ENCODE measurements around the gene ZRSR2.
A peak's percentile ranks its signal among the peaks of the same experiment; 100 is the strongest.

ZRSR2 gene

GRCh38 chrX:15854080-15854655, 63.9 kb downstream of the ZRSR2 start:
- Histone ChIP-seq H3K4me3 (ENCODE audit: low read depth, low read length) (peak overlapping the region; percentile 92), H3K9me3 (ENCODE audit: control insufficient read depth, insufficient read depth, low read length) (no peaks in the 10 kb centered on the region), H3K27me3 (ENCODE audit: control insufficient read depth, insufficient read depth, low read length) (no peaks in the 10 kb centered on the region), H3K9ac (ENCODE audit: low read depth, low read length) (peak overlapping the region; percentile 81), H3K27ac (ENCODE audit: low read depth, low read length) (peak overlapping the region; percentile 68), H3K4me1 (ENCODE audit: control insufficient read depth, insufficient read depth, low read length) (peaks cover 37% of the 10 kb centered on the region), H3K36me3 (ENCODE audit: control insufficient read depth, insufficient read depth, low read length) (peaks cover 44% of the 10 kb centered on the region)

GRCh38 chrX:15854712-15855567, 64.7 kb downstream of the ZRSR2 start, which contains the start of gene AP1S2:
Gene AP1S2 (minus strand): TSS chrX:15854813. CDS start chrX:15852524, 2,289 bp downstream.
- Histone ChIP-seq H3K4me1 (ENCODE audit: control insufficient read depth, insufficient read depth, low read length) (peaks cover 29% of the 10 kb centered on the region), H3K27me3 (ENCODE audit: control insufficient read depth, insufficient read depth, low read length) (no peaks in the 10 kb centered on the region), H3K4me3 (ENCODE audit: low read depth, low read length) (peak within 1 kb of the TSS; percentile 92), H3K36me3 (ENCODE audit: control insufficient read depth, insufficient read depth, low read length) (peaks cover 36% of the 10 kb centered on the region), H3K9ac (ENCODE audit: low read depth, low read length) (peak within 1 kb of the TSS; percentile 81), H3K9me3 (ENCODE audit: control insufficient read depth, insufficient read depth, low read length) (no peaks in the 10 kb centered on the region), H3K27ac (ENCODE audit: low read depth, low read length) (peak within 1 kb of the TSS; percentile 92)

DNA sequence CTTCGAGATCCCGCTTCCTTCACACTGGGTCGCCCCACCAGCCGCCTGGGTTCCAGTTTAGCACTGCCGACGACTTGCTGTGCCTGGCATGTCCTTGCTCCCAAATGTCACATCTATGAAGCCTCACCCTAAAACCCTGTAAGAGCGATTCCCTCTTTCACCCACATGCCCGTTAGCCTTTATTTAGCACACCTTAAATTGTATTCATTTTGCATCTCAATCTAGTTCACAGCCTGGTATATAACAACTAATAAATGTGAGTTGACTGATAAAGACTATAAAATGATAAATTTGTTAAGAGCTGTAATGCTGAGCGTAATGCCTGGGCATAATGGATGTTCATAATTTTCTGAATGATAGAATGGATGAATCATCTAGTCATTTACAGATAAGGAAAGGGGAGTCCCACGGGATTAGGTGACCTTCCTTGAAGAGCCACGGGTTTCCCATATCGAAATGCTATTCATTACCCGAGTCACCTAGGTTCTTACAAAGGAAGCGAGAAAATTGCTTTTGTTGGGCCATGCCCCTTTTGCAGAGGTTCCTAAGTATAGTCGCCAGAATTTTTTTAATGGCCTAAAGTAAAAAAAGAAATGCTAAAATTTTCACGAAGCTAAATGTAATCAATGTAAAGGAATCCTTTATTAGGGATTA, 65.4 kb downstream of the ZRSR2 start:
- H3K4me3 ChIP-seq (ENCODE audit: low read depth, low read length) = peak overlapping the region; percentile 92
- H3K9me3 ChIP-seq (ENCODE audit: control insufficient read depth, insufficient read depth, low read length) = no peaks in the 10 kb centered on the region
- peak overlapping the region; percentile 92 for H3K27ac ChIP-seq (ENCODE audit: low read depth, low read length)
- H3K4me1 ChIP-seq (ENCODE audit: control insufficient read depth, insufficient read depth, low read length) = peaks cover 24% of the 10 kb centered on the region
- no peaks in the 10 kb centered on the region for H3K27me3 ChIP-seq (ENCODE audit: control insufficient read depth, insufficient read depth, low read length)
- H3K36me3 ChIP-seq (ENCODE audit: control insufficient read depth, insufficient read depth, low read length) = peaks cover 29% of the 10 kb centered on the region
- H3K9ac ChIP-seq (ENCODE audit: low read depth, low read length) = peak overlapping the region; percentile 3

DNA sequence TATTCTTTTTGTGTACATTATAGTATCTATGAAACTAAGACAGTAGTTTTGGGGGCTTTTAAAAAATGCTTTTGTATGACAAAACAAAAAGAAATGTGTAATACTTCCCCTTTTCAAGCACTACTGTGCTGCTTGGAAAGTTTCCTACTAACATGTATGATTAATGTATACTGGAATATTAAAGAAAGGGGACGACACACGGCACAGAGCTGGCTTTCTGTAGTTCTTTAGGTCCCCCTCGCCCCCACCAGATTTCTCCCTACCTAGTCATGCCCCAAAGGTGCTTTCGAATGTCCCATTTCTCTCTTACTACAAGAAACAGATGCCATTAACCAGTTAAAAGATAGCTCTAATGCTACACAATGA, 65.9 kb downstream of the ZRSR2 start:
- H3K27me3 ChIP-seq (ENCODE audit: control insufficient read depth, insufficient read depth, low read length) = no peaks in the 10 kb centered on the region
- no peaks in the 10 kb centered on the region for H3K9me3 ChIP-seq (ENCODE audit: control insufficient read depth, insufficient read depth, low read length)
- H3K4me3 ChIP-seq (ENCODE audit: low read depth, low read length) = peak overlapping the region; percentile 92
- peak overlapping the region; percentile 92 for H3K27ac ChIP-seq (ENCODE audit: low read depth, low read length)
- H3K9ac ChIP-seq (ENCODE audit: low read depth, low read length) = no peak overlapping the region; the same call in 1 of the 2 replicates
- peaks cover 24% of the 10 kb centered on the region for H3K36me3 ChIP-seq (ENCODE audit: control insufficient read depth, insufficient read depth, low read length)
- H3K4me1 ChIP-seq (ENCODE audit: control insufficient read depth, insufficient read depth, low read length) = peaks cover 19% of the 10 kb centered on the region

DNA sequence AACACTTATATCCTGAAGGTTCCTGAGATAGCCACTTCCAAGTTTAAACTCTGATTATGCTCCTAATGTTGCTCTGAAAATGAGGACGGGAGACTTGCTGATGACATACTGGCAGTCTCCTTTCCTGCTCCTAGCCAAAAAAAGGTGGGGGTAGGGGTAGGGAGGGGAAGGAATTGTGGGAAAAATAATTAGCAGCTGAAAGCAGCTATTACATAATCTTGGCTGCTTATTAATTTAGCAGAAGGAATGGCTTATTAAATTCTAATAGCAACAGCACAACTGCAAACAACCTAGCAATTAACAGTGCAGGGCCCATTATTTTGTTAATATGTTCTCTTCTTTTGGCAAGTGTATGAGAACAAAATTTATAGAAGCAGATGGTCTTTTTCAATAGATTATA, 66.4 kb downstream of the ZRSR2 start:
- Histone ChIP-seq H3K27ac (ENCODE audit: low read depth, low read length) (peak overlapping the region; percentile 92), H3K9me3 (ENCODE audit: control insufficient read depth, insufficient read depth, low read length) (no peaks in the 10 kb centered on the region), H3K36me3 (ENCODE audit: control insufficient read depth, insufficient read depth, low read length) (peaks cover 19% of the 10 kb centered on the region), H3K9ac (ENCODE audit: low read depth, low read length) (no peak overlapping the region; the same call in 1 of the 2 replicates), H3K4me3 (ENCODE audit: low read depth, low read length) (peak overlapping the region; percentile 92), H3K27me3 (ENCODE audit: control insufficient read depth, insufficient read depth, low read length) (no peaks in the 10 kb centered on the region), H3K4me1 (ENCODE audit: control insufficient read depth, insufficient read depth, low read length) (peaks cover 20% of the 10 kb centered on the region)

GRCh38 chrX:15858051-15858450, 67.8 kb downstream of the ZRSR2 start:
- H3K27me3 ChIP-seq (ENCODE audit: control insufficient read depth, insufficient read depth, low read length) = no peaks in the 10 kb centered on the region
- H3K4me1 ChIP-seq (ENCODE audit: control insufficient read depth, insufficient read depth, low read length) = peaks cover 22% of the 10 kb centered on the region
- no peak overlapping the region for H3K4me3 ChIP-seq (ENCODE audit: low read depth, low read length)
- H3K9ac ChIP-seq (ENCODE audit: low read depth, low read length) = no peak overlapping the region
- no peak overlapping the region for H3K27ac ChIP-seq (ENCODE audit: low read depth, low read length)
- no peaks in the 10 kb centered on the region for H3K9me3 ChIP-seq (ENCODE audit: control insufficient read depth, insufficient read depth, low read length)
- peaks cover 5% of the 10 kb centered on the region for H3K36me3 ChIP-seq (ENCODE audit: control insufficient read depth, insufficient read depth, low read length)

DNA sequence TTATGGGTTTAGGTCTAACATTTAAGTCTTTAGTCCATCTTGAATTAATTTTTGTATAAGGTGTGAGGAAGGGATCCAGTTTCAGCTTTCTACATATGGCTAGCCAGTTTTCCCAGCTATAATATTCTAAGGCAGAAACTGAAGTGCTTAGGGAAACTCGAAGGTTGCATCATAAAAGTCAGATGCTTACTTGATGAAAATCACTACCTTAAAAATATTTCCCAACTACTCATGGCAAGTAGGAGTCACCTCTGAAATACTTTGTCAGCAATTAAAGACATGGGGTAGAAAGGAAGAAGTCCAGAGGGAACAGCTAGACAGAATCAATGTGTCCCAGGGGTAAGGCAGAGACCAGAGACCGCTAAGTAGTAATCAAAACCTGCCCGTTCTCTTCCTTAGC, 70.6 kb downstream of the ZRSR2 start:
- H3K27me3 ChIP-seq (ENCODE audit: control insufficient read depth, insufficient read depth, low read length) = no peaks in the 10 kb centered on the region
- H3K9me3 ChIP-seq (ENCODE audit: control insufficient read depth, insufficient read depth, low read length) = no peaks in the 10 kb centered on the region
- no peaks in the 10 kb centered on the region for H3K36me3 ChIP-seq (ENCODE audit: control insufficient read depth, insufficient read depth, low read length)
- peaks cover 25% of the 10 kb centered on the region for H3K4me1 ChIP-seq (ENCODE audit: control insufficient read depth, insufficient read depth, low read length)
- H3K4me3 ChIP-seq (ENCODE audit: low read depth, low read length) = no peak overlapping the region
- no peak overlapping the region for H3K9ac ChIP-seq (ENCODE audit: low read depth, low read length)
- H3K27ac ChIP-seq (ENCODE audit: low read depth, low read length) = no peak overlapping the region

DNA sequence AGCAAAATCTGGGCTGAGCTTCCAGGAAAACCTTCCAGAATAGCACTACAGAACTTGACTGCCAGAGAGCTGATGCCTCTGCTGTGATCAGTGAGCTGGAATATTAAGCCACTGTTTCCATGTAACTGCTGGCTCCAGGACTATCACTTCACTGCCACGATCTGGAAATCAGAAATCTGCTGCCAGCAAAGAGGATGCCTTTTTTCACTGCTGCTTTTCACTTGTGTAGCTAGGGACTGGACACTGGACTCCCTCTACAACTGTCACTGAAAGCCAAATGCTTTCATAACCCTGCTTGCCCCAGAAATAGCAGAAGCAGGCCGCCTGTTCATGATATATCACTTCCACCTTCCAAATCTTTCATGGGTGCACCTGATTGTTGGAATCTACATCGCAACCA, 73.7 kb downstream of the ZRSR2 start:
- no peak overlapping the region for H3K9ac ChIP-seq (ENCODE audit: low read depth, low read length)
- no peaks in the 10 kb centered on the region for H3K27me3 ChIP-seq (ENCODE audit: control insufficient read depth, insufficient read depth, low read length)
- peaks cover 23% of the 10 kb centered on the region for H3K4me1 ChIP-seq (ENCODE audit: control insufficient read depth, insufficient read depth, low read length)
- H3K27ac ChIP-seq (ENCODE audit: low read depth, low read length) = no peak overlapping the region
- H3K36me3 ChIP-seq (ENCODE audit: control insufficient read depth, insufficient read depth, low read length) = no peaks in the 10 kb centered on the region
- no peaks in the 10 kb centered on the region for H3K9me3 ChIP-seq (ENCODE audit: control insufficient read depth, insufficient read depth, low read length)
- no peak overlapping the region for H3K4me3 ChIP-seq (ENCODE audit: low read depth, low read length)

GRCh38 chrX:15864629-15865028, 74.3 kb downstream of the ZRSR2 start:
- H3K9ac ChIP-seq (ENCODE audit: low read depth, low read length) = no peak overlapping the region
- no peaks in the 10 kb centered on the region for H3K27me3 ChIP-seq (ENCODE audit: control insufficient read depth, insufficient read depth, low read length)
- H3K9me3 ChIP-seq (ENCODE audit: control insufficient read depth, insufficient read depth, low read length) = no peaks in the 10 kb centered on the region
- no peaks in the 10 kb centered on the region for H3K36me3 ChIP-seq (ENCODE audit: control insufficient read depth, insufficient read depth, low read length)
- no peak overlapping the region for H3K4me3 ChIP-seq (ENCODE audit: low read depth, low read length)
- H3K27ac ChIP-seq (ENCODE audit: low read depth, low read length) = no peak overlapping the region
- peaks cover 25% of the 10 kb centered on the region for H3K4me1 ChIP-seq (ENCODE audit: control insufficient read depth, insufficient read depth, low read length)

GRCh38 chrX:15866147-15866546, 75.9 kb downstream of the ZRSR2 start:
- H3K9ac ChIP-seq (ENCODE audit: low read depth, low read length) = no peak overlapping the region
- H3K4me3 ChIP-seq (ENCODE audit: low read depth, low read length) = no peak overlapping the region
- no peaks in the 10 kb centered on the region for H3K36me3 ChIP-seq (ENCODE audit: control insufficient read depth, insufficient read depth, low read length)
- no peak overlapping the region for H3K27ac ChIP-seq (ENCODE audit: low read depth, low read length)
- peaks cover 25% of the 10 kb centered on the region for H3K4me1 ChIP-seq (ENCODE audit: control insufficient read depth, insufficient read depth, low read length)
- H3K9me3 ChIP-seq (ENCODE audit: control insufficient read depth, insufficient read depth, low read length) = no peaks in the 10 kb centered on the region
- no peaks in the 10 kb centered on the region for H3K27me3 ChIP-seq (ENCODE audit: control insufficient read depth, insufficient read depth, low read length)

- H3K4me3 ChIP-seq (ENCODE audit: low read depth, low read length) = no peak overlapping the region
- H3K36me3 ChIP-seq (ENCODE audit: control insufficient read depth, insufficient read depth, low read length) = no peaks in the 10 kb centered on the region
- H3K4me1 ChIP-seq (ENCODE audit: control insufficient read depth, insufficient read depth, low read length) = peaks cover 24% of the 10 kb centered on the region
- H3K9me3 ChIP-seq (ENCODE audit: control insufficient read depth, insufficient read depth, low read length) = no peaks in the 10 kb centered on the region
- no peak overlapping the region for H3K9ac ChIP-seq (ENCODE audit: low read depth, low read length)
- H3K27ac ChIP-seq (ENCODE audit: low read depth, low read length) = no peak overlapping the region
- H3K27me3 ChIP-seq (ENCODE audit: control insufficient read depth, insufficient read depth, low read length) = no peaks in the 10 kb centered on the region
These were observed 79.4 kb downstream of the ZRSR2 start for GRCh38 chrX:15869695-15870094.
